Measurements from ENCODE around the gene WDR88. TPM values are rescaled to one million over a fixed set of nuclear protein-coding genes. Genes with fewer than 3 reads are reported as not detected.

WDR88 gene
- total and polyA plus RNA-seq, 2 donors (not counting 3 experiments of a cell fraction or from before 2014, with no cell fraction given) = not detected

DNA sequence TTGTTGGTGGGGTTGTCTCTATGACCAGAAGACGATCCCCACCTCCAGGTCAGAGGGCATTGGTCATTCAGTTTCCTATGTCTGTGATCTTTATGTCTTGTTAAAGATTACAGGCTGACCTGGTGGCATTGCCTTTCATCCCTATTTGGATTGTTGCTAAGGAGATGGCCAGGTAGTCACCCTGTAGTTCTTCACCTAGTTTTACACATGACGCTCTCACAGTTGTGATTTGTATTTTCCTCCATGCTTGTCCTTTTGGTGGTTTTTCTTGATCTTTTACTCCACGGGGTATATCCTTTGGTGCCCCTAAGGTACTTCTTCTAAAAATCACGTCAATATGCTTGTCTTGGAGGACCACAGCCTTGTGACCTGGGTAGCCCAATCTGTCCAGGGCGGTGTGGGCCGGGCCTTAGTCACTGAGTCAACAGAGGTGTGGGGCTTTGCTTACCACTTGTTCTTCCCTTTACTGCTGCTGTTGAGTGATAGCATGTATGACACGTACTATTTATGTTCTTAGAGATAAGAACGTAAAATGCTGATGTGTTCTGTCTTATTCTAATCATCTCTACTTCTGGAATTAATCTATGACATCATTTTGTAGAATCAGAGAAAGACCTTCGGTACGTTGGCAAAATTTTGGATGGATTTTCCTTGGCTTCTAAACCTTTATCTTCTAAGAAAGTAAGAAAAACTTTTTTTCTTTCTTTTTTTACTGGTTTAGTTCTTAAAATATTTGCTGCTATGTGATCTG lies 30.8 kb upstream of the WDR88 start:
- no peak for DNase-seq (ENCODE audit: low read depth, low spot score)
- Histone ChIP-seq H3K36me3 (ENCODE audit: control insufficient read depth in 2 of 2, extremely low read depth in 1 of 2, insufficient read depth in 2 of 2, low read length in 2 of 2) (peaks cover 4 to 10% of the 10 kb centered on the region in 2 experiments), H3K27ac (ENCODE audit: insufficient read depth, low read depth, low read length) (no peak overlapping the region), H2AFZ (ENCODE audit: low read depth, low read length) (no peak overlapping the region), H3K9me1 (replicated peaks; ENCODE audit: control insufficient read depth, extremely low read depth, insufficient read depth, low read length) (no peaks in the 10 kb centered on the region), H3K27me3 (ENCODE audit: control insufficient read depth in 2 of 2, insufficient read depth in 2 of 2, low read length in 2 of 2) (no peaks in the 10 kb centered on the region), H3K4me1 (ENCODE audit: control insufficient read depth, extremely low read depth, insufficient read depth, low read length) (no peaks in the 10 kb centered on the region), H3K9me3 (replicated peaks; ENCODE audit: control insufficient read depth, insufficient read depth, low read length) (no peaks in the 10 kb centered on the region), H3K79me2 (ENCODE audit: control insufficient read depth, insufficient read depth, low read length) (no peaks in the 10 kb centered on the region), H3K9ac (replicated peaks; ENCODE audit: extremely low read depth, insufficient read depth, low read length) (no peak overlapping the region), H3K4me3 (replicated peaks in 1 of 3; ENCODE audit: insufficient read depth in 1 of 3, low read depth in 1 of 3, low read length in 3 of 3) (no peak overlapping the region), H3K4me2 (ENCODE audit: insufficient read depth, low read length) (no peak overlapping the region), H4K20me1 (replicated peaks; ENCODE audit: control insufficient read depth, extremely low read depth, insufficient read depth, low read length) (no peaks in the 10 kb centered on the region)
- FAIRE-seq = no peak
- TF ChIP-seq GATA2 (IDR thresholded peaks at IDR 0.05; ENCODE audit: insufficient read depth, insufficient read length, low read depth, low read length) = no peak
- TF ChIP-seq POLR2A (IDR thresholded peaks at IDR 0.05; ENCODE audit: low read depth, low read length) = no peak
- no peak for TF ChIP-seq FOS (IDR thresholded peaks at IDR 0.05; ENCODE audit: borderline replicate concordance, insufficient read depth, low read length)
- no peak for TF ChIP-seq MYC (IDR thresholded peaks at IDR 0.05; ENCODE audit: low read depth, low read length)
- TF ChIP-seq MAX (IDR thresholded peaks at IDR 0.05; ENCODE audit: insufficient read depth, insufficient read length) = no peak
- no peak for TF ChIP-seq JUN (IDR thresholded peaks at IDR 0.05; ENCODE audit: borderline replicate concordance, insufficient read depth, insufficient read length, low read depth)
- no peak for TF ChIP-seq EZH2 (IDR thresholded peaks at IDR 0.05; ENCODE audit: borderline replicate concordance, low read depth, low read length, severe bottlenecking)
- no peak for TF ChIP-seq CTCF (IDR thresholded peaks at IDR 0.05; ENCODE audit: extremely low read depth in 1 of 2, insufficient read depth in 1 of 2, low read depth in 1 of 2, low read length in 2 of 2)
- no peak for TF ChIP-seq POLR2AphosphoS5 (IDR thresholded peaks at IDR 0.05; ENCODE audit: insufficient read depth, low read depth, low read length)
- dilution Hi-C loops (cut with MboI; ENCODE audit: extremely low pct_ligation_motif_present, low sequenced_read_pairs) = no loop called here
- intact Hi-C loops (cut with micrococcal nuclease) = no loop called here
- no TSS peak for BruUV-seq (replicated peaks)
- ChIA-PET POLR2A (no interaction called here), CTCF (no interaction called here)
